Activated B cell treated with CpG ODN at 0.5 μM for 24 hours (primary cell): ENCODE data around the gene APC. TPM values are rescaled to one million over a fixed set of nuclear protein-coding genes. Genes with fewer than 3 reads are reported as not detected.

Experiments
- ATAC-seq: fragments of 200-7000 bp; cut with Tn5 transposase; one replicate; pipeline ENCODE4 v1.10.0; 2021; ENCODE audit warnings: low read depth, mild to moderate bottlenecking, moderate library complexity
- CTCF ChIA-PET: fragments of 350-600 bp; sonication (Branson Sonifier 250); formaldehyde crosslinking; loops from one replicate; lab custom pipeline; 2021; ENCODE audit warnings: antibody characterized with exemption; lab: Charles Lee
- POLR2A ChIA-PET: fragments of 350-600 bp; sonication (Branson Sonifier 250); formaldehyde crosslinking; loops from one replicate; lab custom pipeline; 2021; ENCODE audit warnings: antibody characterized with exemption; lab: Charles Lee
- DNase-seq: peaks from one replicate; pipeline ENCODE4 v3.0.0; 2022
- H3K27ac Mint-ChIP-seq: one replicate; pipeline ENCODE4 v1.8.0; 2020; ENCODE audit warnings: mixed read lengths
- H3K27me3 Mint-ChIP-seq: one replicate; pipeline ENCODE4 v1.8.0; 2021; ENCODE audit warnings: mixed read lengths
- H3K36me3 Mint-ChIP-seq: one replicate; pipeline ENCODE4 v1.8.0; 2021; ENCODE audit warnings: low read depth, mixed read lengths
- H3K4me1 Mint-ChIP-seq: one replicate; pipeline ENCODE4 v1.8.0; 2021; ENCODE audit warnings: mixed read lengths
- H3K4me3 Mint-ChIP-seq: one replicate; pipeline ENCODE4 v1.8.0; 2020; ENCODE audit warnings: mild to moderate bottlenecking, mixed read lengths
- H3K9me3 Mint-ChIP-seq: one replicate; pipeline ENCODE4 v1.8.0; 2020; ENCODE audit warnings: mixed read lengths
- intact Hi-C: fragments of 100-400 bp; cut with micrococcal nuclease; formaldehyde crosslinking; loops from one replicate; pipeline ENCODE4 v1.15.1; 2024
- total RNA-seq: library from RNA; stranded (reverse); gene quantifications from 2 replicates; pipeline ENCODE4 v1.2.3, GENCODE V29; 2022
- TF ChIP-seq, protein P1 (sequence below): fragments of 200-600 bp; IDR thresholded peaks from one replicate; pipeline ENCODE4 v1.8.0; 2022; ENCODE audit warnings: antibody characterized with exemption, mild to moderate bottlenecking

APC gene
- total RNA-seq, 1 donor from 2014 or later: 41.7 TPM

GRCh38 chr5:112865128-112865527 is 127.4 kb downstream of the APC start:
- no peaks in the 10 kb centered on the region for H3K9me3 Mint-ChIP-seq
- H3K4me3 Mint-ChIP-seq: no peak overlapping the region
- intact Hi-C loops: loop anchor here (10.0 kb wide), 1 partner anchor 1110 kb away; the partner anchor contains the start of gene NREP
- H3K36me3 Mint-ChIP-seq: peaks cover 71% of the 10 kb centered on the region
- no peaks in the 10 kb centered on the region for H3K27me3 Mint-ChIP-seq
- POLR2A ChIA-PET: no interaction called here
- peaks cover 34% of the 10 kb centered on the region for H3K4me1 Mint-ChIP-seq
- no peak for ATAC-seq
- H3K27ac Mint-ChIP-seq: no peak overlapping the region
- CTCF ChIA-PET: interaction anchor here (0.6 to 0.7 kb wide), 2 partner anchors 34 to 55 kb away, joined by 4 read pairs; no protein-coding TSS in a partner anchor
- TF ChIP-seq, protein P1, sequence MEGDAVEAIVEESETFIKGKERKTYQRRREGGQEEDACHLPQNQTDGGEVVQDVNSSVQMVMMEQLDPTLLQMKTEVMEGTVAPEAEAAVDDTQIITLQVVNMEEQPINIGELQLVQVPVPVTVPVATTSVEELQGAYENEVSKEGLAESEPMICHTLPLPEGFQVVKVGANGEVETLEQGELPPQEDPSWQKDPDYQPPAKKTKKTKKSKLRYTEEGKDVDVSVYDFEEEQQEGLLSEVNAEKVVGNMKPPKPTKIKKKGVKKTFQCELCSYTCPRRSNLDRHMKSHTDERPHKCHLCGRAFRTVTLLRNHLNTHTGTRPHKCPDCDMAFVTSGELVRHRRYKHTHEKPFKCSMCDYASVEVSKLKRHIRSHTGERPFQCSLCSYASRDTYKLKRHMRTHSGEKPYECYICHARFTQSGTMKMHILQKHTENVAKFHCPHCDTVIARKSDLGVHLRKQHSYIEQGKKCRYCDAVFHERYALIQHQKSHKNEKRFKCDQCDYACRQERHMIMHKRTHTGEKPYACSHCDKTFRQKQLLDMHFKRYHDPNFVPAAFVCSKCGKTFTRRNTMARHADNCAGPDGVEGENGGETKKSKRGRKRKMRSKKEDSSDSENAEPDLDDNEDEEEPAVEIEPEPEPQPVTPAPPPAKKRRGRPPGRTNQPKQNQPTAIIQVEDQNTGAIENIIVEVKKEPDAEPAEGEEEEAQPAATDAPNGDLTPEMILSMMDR: no peak
- no peak for DNase-seq

- Mint-ChIP-seq H3K4me1 (peaks cover 22% of the 10 kb centered on the region), H3K27ac (no peak overlapping the region), H3K4me3 (no peak overlapping the region), H3K27me3 (no peaks in the 10 kb centered on the region), H3K9me3 (no peaks in the 10 kb centered on the region), H3K36me3 (peaks cover 74% of the 10 kb centered on the region)
- TF ChIP-seq, protein P1: no peak
- POLR2A ChIA-PET: no interaction called here
- DNase-seq: no peak
- no peak for ATAC-seq
- CTCF ChIA-PET: interaction anchor here (0.7 to 1.5 kb wide), 2 partner anchors 18 to 107 kb away, joined by 3 to 6 read pairs; no protein-coding TSS in a partner anchor
- intact Hi-C loops: loop anchor here (10.0 kb wide), 1 partner anchor 1112 kb away; the partner anchor contains the start of gene NREP
These were observed 129.1 kb downstream of the APC start for GRCh38 chr5:112866739-112867138.

DNA sequence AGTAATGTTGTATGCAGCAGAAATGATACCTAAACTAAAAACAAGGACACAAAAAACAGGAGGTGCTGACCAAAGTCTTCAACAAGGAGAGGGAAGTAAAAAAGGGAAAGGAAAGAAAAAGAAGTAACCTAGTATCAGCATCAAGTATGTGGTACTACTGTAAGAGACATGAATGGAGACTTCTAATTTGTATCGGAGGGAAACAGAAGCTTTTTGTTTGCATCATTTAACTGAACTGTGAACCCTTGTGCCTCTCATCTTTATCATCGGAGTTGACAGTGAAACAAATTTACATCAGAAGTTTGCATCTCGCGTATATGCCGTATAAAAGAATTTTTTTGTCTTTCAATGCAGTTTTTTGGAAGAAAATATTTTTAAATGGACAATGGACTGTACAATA is 129.7 kb downstream of the APC start:
- peaks cover 75% of the 10 kb centered on the region for H3K36me3 Mint-ChIP-seq
- no peak for ATAC-seq
- DNase-seq: no peak
- ChIA-PET POLR2A (no interaction called here), CTCF (interaction anchor here (0.7 to 1.5 kb wide), 2 partner anchors 19 to 106 kb away, joined by 3 to 6 read pairs; no protein-coding TSS in a partner anchor)
- TF ChIP-seq, protein P1: no peak
- H3K27me3 Mint-ChIP-seq: no peaks in the 10 kb centered on the region
- intact Hi-C loops: loop anchor here (10.0 kb wide), 1 partner anchor 1113 kb away; the partner anchor contains the start of gene NREP
- H3K4me3 Mint-ChIP-seq: no peak overlapping the region
- peaks cover 16% of the 10 kb centered on the region for H3K4me1 Mint-ChIP-seq
- no peaks in the 10 kb centered on the region for H3K9me3 Mint-ChIP-seq
- no peak overlapping the region for H3K27ac Mint-ChIP-seq

GRCh38 chr5:112869948-112870347 is 132.3 kb downstream of the APC start:
- no peaks in the 10 kb centered on the region for H3K27me3 Mint-ChIP-seq
- H3K27ac Mint-ChIP-seq: no peak overlapping the region
- intact Hi-C loops: loop anchor here (10.0 kb wide), 1 partner anchor 1115 kb away; the partner anchor contains the start of gene NREP
- POLR2A ChIA-PET: no interaction called here
- CTCF ChIA-PET: no interaction called here
- DNase-seq (no peak), ATAC-seq (no peak)
- H3K36me3 Mint-ChIP-seq: peaks cover 65% of the 10 kb centered on the region
- TF ChIP-seq, protein P1: no peak
- H3K4me3 Mint-ChIP-seq: no peak overlapping the region
- H3K4me1 Mint-ChIP-seq: peaks cover 2% of the 10 kb centered on the region
- H3K9me3 Mint-ChIP-seq: no peaks in the 10 kb centered on the region

GRCh38 chr5:112870966-112871365 is 133.3 kb downstream of the APC start:
- Mint-ChIP-seq H3K9me3 (no peaks in the 10 kb centered on the region), H3K27me3 (no peaks in the 10 kb centered on the region), H3K4me3 (no peak overlapping the region), H3K36me3 (peaks cover 65% of the 10 kb centered on the region), H3K4me1 (peaks cover 2% of the 10 kb centered on the region), H3K27ac (no peak overlapping the region)
- ATAC-seq (no peak), DNase-seq (no peak)
- ChIA-PET POLR2A (no interaction called here), CTCF (no interaction called here)
- TF ChIP-seq, protein P1: no peak
- intact Hi-C loops: no loop called here
